GM19372 (cell line): ENCODE data around the gene PLAAT5.
"Not testable (repeated sequence)": the region's sequence is repeated elsewhere in the genome, so short reads cannot be mapped to it uniquely, and the experiment has no call there.

Experiments used
- ATAC-seq: cut with Tn5 transposase; IDR thresholded peaks from one replicate; pipeline ENCODE4 v1.9.1; 2021; ENCODE audit warnings: mild to moderate bottlenecking, low read depth, moderate library complexity; ENCODE audit not compliant: unreplicated experiment

The PLAAT5 gene

GRCh38 chr11:63490551-63491239 lies at the start of gene PLAAT5:
TSS of gene PLAAT5 (minus strand) at chr11:63491167. CDS start at chr11:63491034, 133 bp downstream.
- no peak for ATAC-seq

GRCh38 chr11:63537293-63538101 lies 46.5 kb upstream of the PLAAT5 start:
- no peak for ATAC-seq

DNA sequence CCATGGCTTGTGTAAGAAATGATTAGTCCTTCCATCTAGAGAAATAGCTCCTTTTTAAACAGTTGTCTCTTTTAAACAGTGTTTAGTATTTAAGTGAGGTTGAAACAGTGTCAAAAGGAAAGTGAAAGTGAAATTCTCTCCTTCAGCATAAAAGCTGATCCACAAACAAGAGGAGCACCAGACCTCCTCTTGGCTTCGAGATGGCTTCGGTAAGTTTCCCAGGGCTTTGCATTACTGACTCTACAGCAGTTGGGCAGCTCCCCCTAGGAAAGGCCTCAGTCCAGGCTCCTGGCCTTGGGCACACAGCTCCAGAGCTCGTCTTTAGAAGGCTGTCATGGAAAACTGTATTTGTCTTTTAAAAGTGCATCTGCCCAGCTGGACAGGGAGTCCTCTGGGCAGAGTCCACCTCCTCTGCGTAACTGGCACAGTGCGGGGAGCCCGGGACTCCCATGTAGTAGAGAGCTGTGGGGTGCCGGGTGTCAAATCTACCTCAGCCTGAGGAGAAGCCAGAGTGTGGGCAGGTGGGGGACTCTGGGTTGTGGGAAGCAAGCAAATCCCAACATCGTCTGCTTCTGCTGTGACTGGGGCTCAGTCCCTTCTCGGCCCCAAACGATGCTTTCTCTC lies 45.8 kb upstream of the PLAAT5 start, which contains the start of gene PLAAT4:
Gene PLAAT4, plus strand, starts transcription at position 140 of the 624 bp plus-strand sequence. Its CDS starts 61 bp downstream, at position 201.
- ATAC-seq, result no peak

GRCh38 chr11:63535734-63536133 lies 44.8 kb upstream of the PLAAT5 start:
- no peak for ATAC-seq

DNA sequence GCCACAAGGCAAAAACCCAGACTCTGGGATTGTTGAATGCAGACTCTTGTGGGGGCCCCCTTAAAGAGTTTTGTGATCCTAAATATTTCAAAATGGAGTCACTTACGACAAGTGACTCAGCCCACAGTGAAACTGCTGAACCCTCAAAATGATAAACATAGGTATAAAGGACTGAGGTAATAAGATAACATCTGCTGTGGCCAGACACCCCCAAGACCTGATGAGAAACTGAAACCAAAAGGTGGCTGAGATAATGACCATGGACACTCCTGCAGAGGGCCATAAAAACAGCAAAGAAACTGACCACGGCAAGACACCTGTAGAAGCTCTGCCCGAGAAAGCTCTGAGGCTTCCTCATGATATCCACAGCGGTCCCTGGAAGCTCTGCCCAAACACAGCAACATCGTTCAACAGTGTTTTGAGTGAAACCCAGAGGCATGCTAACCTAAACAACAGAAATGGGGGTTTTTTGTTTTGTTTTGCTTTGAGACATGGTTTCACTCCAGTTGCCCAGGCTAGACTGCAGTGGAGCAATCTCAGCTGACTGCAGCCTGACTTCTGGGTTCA lies 44.0 kb upstream of the PLAAT5 start:
- no peak for ATAC-seq

DNA sequence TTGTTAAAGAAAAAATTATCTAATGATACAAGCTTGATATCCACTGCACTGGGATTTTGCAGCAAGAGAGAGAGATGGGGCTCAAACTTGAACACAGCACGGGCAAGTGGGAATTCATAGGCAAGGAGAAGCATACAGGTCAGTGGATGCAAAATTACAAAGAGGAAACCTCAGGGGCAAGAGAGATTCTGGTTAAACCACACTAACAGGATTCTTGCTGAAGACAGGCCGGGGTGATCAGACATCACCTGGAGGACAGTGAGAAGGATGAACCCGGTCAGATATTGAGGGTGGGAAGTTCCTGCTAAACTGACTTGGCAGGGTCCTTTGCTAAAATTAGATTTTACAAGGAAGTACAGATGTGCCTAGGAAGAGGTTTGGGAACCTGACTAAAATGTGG lies 43.1 kb upstream of the PLAAT5 start:
- no peak for ATAC-seq

DNA sequence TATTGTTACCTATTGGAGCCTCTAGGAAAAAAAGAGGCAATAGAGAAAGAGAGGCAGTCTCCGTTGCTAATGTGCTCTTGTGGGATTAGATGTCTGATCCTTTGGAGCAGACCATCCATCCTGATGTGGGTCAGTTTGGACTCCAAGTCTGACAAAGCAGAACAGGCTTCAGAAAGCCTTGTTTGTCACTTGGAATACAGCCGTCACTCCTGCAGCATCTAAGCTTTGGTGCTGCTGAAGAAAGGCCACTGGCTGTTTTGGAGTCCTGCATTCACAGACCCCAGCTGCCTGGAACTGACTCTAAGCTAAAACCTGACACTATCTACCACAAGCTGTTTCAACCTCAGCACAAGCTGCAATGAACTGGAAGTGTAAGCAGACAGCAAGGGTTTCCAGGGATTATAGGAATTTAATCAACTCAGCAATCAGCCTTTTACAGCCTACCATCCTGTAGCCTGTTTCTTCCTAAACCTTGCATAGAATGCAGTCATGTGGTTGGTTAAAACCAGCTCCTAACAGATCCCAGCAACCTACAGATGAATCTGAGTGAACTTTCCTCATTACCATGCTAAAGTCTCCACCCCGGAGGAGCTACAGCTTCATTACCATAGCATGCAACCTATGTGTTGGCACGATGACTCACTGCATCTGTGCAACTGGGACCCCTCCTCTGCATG lies 42.0 kb upstream of the PLAAT5 start:
- no peak for ATAC-seq

DNA sequence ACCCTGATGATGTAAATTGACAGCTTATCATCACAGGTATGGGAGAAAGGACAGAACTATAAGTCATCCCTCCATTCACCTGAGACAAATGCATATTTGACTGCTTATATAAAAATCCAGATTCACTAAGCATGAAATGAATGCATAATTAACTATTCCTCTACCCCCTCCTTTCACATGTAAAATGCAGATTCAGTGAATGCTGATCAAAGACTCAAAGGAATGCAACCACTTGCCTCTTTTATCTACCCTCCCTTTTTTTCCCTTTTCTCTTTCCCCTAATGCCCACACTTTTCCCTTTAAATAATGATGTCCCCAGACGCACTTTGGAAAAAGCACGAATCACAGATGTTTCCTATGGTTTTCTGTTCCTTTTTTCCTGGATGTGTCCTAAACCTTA lies 41.1 kb upstream of the PLAAT5 start:
- ATAC-seq, result no peak

GRCh38 chr11:63531074-63531792 lies 40.3 kb upstream of the PLAAT5 start:
- peak; percentile 61 for ATAC-seq

DNA sequence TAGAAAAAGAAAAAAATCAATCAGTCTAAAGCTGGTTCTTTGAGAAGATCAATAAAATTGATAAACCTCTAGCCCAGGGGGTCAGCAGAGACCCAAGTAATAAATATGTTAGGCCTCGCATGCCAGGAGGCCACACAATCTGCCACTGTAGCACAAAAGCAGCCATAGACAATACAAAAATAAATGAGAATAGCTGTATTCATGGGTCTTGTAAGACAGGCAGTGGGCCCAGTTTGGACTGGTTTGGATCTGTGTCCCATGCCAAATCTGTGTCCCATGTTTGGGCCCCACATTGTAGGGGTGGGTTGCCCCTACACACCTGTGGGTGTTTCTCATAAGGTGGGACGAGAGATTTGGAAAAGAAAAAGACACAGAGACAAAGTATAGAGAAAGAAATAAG lies 39.1 kb upstream of the PLAAT5 start:
- ATAC-seq, result no peak

DNA sequence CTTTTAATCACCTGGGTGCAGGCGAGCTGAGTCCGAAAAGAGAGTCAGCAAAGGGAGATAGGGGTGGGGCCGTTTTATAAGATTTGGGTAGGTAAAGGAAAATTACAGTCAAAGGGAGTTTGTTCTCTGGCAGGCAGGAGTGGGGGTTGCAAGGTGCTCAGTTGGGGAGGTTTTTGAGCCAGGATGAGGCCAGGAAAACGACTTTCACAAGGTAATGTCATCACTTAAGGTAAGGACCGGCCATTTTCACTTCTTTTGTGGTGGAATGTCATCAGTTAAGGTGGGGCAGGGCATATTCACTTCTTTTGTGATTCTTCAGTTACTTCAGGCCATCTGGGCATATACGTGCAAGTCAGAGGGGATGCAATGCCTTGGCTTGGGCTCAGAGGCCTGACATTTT lies 38.4 kb upstream of the PLAAT5 start:
- not testable (repeated sequence) for ATAC-seq

DNA sequence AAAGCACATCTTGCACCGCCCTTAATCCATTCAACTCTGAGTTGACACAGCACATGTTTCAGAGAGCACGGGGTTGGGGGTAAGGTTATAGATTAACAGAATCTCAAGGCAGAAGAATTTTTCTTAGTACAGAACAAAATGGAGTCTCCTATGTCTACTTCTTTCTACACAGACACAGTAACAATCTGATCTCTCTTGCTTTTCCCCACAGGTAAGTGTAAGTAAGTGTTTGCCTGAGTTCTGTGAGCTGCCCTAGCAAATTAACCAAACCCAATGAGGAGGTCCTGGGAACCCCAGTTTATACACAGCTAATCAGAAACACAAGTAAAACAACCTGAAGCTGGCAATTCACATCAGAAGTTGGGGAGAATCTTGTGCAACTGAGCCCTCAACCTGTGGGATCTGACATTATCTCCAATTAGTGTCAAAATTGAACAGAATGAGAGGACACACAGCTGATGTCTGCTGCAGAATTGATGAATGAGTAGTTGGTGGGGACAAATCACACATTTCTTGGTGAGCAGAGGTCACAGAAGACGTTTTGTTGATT lies 37.8 kb upstream of the PLAAT5 start:
- not testable (repeated sequence) for ATAC-seq

GRCh38 chr11:63528156-63528555 lies 37.2 kb upstream of the PLAAT5 start:
- ATAC-seq, result not testable (repeated sequence)

GRCh38 chr11:63527667-63528066 lies 36.7 kb upstream of the PLAAT5 start:
- ATAC-seq, result no peak

GRCh38 chr11:63523151-63523550 lies 32.2 kb upstream of the PLAAT5 start:
- no peak for ATAC-seq

- no peak for ATAC-seq
Observed at GRCh38 chr11:63521896-63522295, 30.9 kb upstream of the PLAAT5 start.

- ATAC-seq, result no peak
Observed at GRCh38 chr11:63520606-63521170, 29.7 kb upstream of the PLAAT5 start.

DNA sequence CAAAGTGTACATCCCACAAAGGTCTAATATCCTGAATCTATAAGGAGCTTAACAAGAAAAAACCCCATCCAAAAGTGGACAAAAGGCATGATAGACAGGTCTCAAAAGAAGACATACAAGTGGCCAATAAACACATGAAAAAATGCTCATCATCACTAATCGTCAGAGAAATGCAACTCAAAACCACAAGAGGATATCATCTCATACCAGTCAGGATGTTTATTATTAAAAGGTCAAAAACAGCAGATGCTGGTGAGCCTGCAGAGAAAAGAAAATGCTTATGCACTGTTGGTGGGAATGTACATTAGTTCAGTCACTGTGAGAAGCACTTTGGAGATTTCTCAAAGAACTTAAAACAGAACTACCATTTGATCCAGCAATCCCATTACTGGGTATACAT lies 27.6 kb upstream of the PLAAT5 start:
- no peak for ATAC-seq

- ATAC-seq, result no peak
Observed at GRCh38 chr11:63517156-63517555, 26.2 kb upstream of the PLAAT5 start.
